H1 (cell line): Measurements from ENCODE around the gene LBX1. TPM values are rescaled to one million over a fixed set of nuclear protein-coding genes. Genes with fewer than 3 reads are reported as not detected.

Experiments
- CTCF ChIA-PET: fragments of 300-600 bp; sonication (Branson Sonifier 250); formaldehyde crosslinking; loops from one replicate; lab custom pipeline; 2021; ENCODE audit not compliant: partially characterized antibody; lab: Charles Lee
- POLR2A ChIA-PET: fragments of 300-600 bp; sonication (Branson Sonifier 250); formaldehyde crosslinking; loops from one replicate; lab custom pipeline; 2021; ENCODE audit warnings: inconsistent platforms; ENCODE audit not compliant: partially characterized antibody; lab: Charles Lee
- DNase-seq, 2 experiments: peaks; one replicate each; pipeline versions ENCODE4 v3.0.0 to v3.0.0-alpha.2; 2010 to 2022; ENCODE audit warnings: low spot score in 2 of 2, low read depth in 1 of 2, mixed read lengths in 1 of 2
- FAIRE-seq: peaks from 2 replicates; lab custom pipeline; 2011; peaks lifted over from hg19 to GRCh38; lab: Jason Lieb, UNC
- H2AFZ ChIP-seq: 2 replicates; pipeline ENCODE4 v1.8.1; 2012; ENCODE audit warnings: low read length, inconsistent platforms
- H2AK5ac ChIP-seq: 2 replicates; pipeline ENCODE4 v1.6.1; 2013; ENCODE audit warnings: low read depth, low read length
- H2BK120ac ChIP-seq: replicated peaks from 2 replicates; pipeline ENCODE3; 2013; ENCODE audit warnings: low read depth, low read length, inconsistent platforms
- H2BK12ac ChIP-seq: 2 replicates; pipeline ENCODE4 v1.6.1; 2013; ENCODE audit warnings: low read depth, low read length
- H2BK15ac ChIP-seq: 2 replicates; pipeline ENCODE4 v1.6.1; 2013; ENCODE audit warnings: low read length
- H2BK20ac ChIP-seq: 2 replicates; pipeline ENCODE4 v1.6.1; 2013; ENCODE audit warnings: low read length
- H2BK5ac ChIP-seq: 2 replicates; pipeline ENCODE4 v1.6.1; 2013; ENCODE audit warnings: low read depth, low read length
- H3K14ac ChIP-seq: 2 replicates; pipeline ENCODE4 v1.6.1; 2013; ENCODE audit warnings: inconsistent platforms; ENCODE audit not compliant: insufficient read length
- H3K18ac ChIP-seq: 2 replicates; pipeline ENCODE4 v1.6.1; 2013; ENCODE audit warnings: low read length; ENCODE audit errors: extremely low read depth
- H3K23ac ChIP-seq: 2 replicates; pipeline ENCODE4 v1.6.1; 2013; ENCODE audit warnings: inconsistent platforms; ENCODE audit not compliant: insufficient read length
- H3K23me2 ChIP-seq: 2 replicates; pipeline ENCODE4 v1.6.1; 2013; ENCODE audit warnings: low read depth, low read length
- H3K27ac ChIP-seq: 2 replicates; pipeline ENCODE4 v1.6.1; 2011; ENCODE audit warnings: low read depth, low read length, inconsistent platforms
- H3K27me3 ChIP-seq, 4 experiments: replicated peaks in 1 of 4; 1 replicate in 1 of 4; 2 replicates in 3 of 4; pipeline versions ENCODE4 v1.6.1 to v1.8.1; 2011 to 2013; ENCODE audit warnings: low read length in 3 of 4, mild to moderate bottlenecking in 3 of 4, inconsistent platforms in 2 of 4, mixed read lengths in 2 of 4, moderate library complexity in 1 of 4; ENCODE audit not compliant: control insufficient read depth in 3 of 4, insufficient read depth in 3 of 4; ENCODE audit errors: extremely low read depth in 1 of 4
- H3K36me3 ChIP-seq, 4 experiments: 2 replicates each; pipeline versions ENCODE4 v1.6.1 to v1.8.1; 2011 to 2013; ENCODE audit warnings: mild to moderate bottlenecking in 4 of 4, low read length in 3 of 4, moderate library complexity in 2 of 4, control low read depth in 1 of 4, inconsistent platforms in 1 of 4; ENCODE audit not compliant: insufficient read depth in 4 of 4, control insufficient read depth in 2 of 4
- H3K4ac ChIP-seq: replicated peaks from 2 replicates; pipeline ENCODE3; 2013; ENCODE audit warnings: low read length, low read depth, mixed read lengths, inconsistent platforms; ENCODE audit not compliant: insufficient read length
- H3K4me1 ChIP-seq, 4 experiments: replicated peaks in 1 of 4; 1 replicate in 1 of 4; 2 replicates in 3 of 4; pipeline versions ENCODE4 v1.6.1 to v1.8.1; 2011 to 2013; ENCODE audit warnings: low read length in 3 of 4, inconsistent platforms in 2 of 4, mixed read lengths in 1 of 4; ENCODE audit not compliant: insufficient read depth in 4 of 4, control insufficient read depth in 3 of 4
- H3K4me2 ChIP-seq, 2 experiments: 2 replicates each; pipeline versions ENCODE4 v1.6.1 to v1.8.1; 2011 to 2013; ENCODE audit warnings: low read depth in 2 of 2, low read length in 2 of 2, control low read depth in 1 of 2, inconsistent platforms in 1 of 2, mild to moderate bottlenecking in 1 of 2; ENCODE audit not compliant: insufficient read depth in 1 of 2
- H3K4me3 ChIP-seq, 4 experiments: fragments of 200-600, 300-600 bp in 1 of 4; sonication (generic), shearing (Covaris generic), sonication (Bioruptor Twin) in 1 of 4; 2 replicates each; pipeline versions ENCODE4 v1.5.1 to v1.8.1; 2011 to 2016; ENCODE audit warnings: low read length in 4 of 4, low read depth in 3 of 4, control low read depth in 2 of 4, inconsistent platforms in 2 of 4, mild to moderate bottlenecking in 2 of 4, mixed read lengths in 1 of 4, moderate library complexity in 1 of 4; ENCODE audit not compliant: insufficient read depth in 2 of 4; ENCODE audit errors: extremely low read depth in 1 of 4
- H3K56ac ChIP-seq: replicated peaks from 2 replicates; pipeline ENCODE3; 2013; ENCODE audit warnings: low read depth, mild to moderate bottlenecking, mixed read lengths, low read length, inconsistent platforms; ENCODE audit not compliant: insufficient read length
- H3K79me1 ChIP-seq: 2 replicates; pipeline ENCODE4 v1.6.1; 2013; ENCODE audit warnings: low read depth, low read length, control low read depth
- H3K79me2 ChIP-seq, 2 experiments: 2 replicates each; pipeline versions ENCODE4 v1.6.1 to v1.8.1; 2012 to 2013; ENCODE audit warnings: low read length in 2 of 2, mild to moderate bottlenecking in 2 of 2, inconsistent platforms in 1 of 2; ENCODE audit not compliant: insufficient read depth in 2 of 2, control insufficient read depth in 1 of 2
- H3K9ac ChIP-seq, 4 experiments: replicated peaks in 1 of 4; 1 replicate in 1 of 4; 2 replicates in 3 of 4; pipeline versions ENCODE4 v1.6.1 to v1.8.1; 2011 to 2013; ENCODE audit warnings: low read depth in 3 of 4, low read length in 3 of 4, control low read depth in 2 of 4, mild to moderate bottlenecking in 2 of 4, moderate library complexity in 2 of 4, inconsistent platforms in 1 of 4; ENCODE audit errors: extremely low read depth in 1 of 4
- H3K9me3 ChIP-seq, 2 experiments: 2 replicates each; pipeline versions ENCODE4 v1.6.1 to v1.8.1; 2012 to 2013; ENCODE audit warnings: mild to moderate bottlenecking in 2 of 2, moderate library complexity in 2 of 2, control low read depth in 1 of 2, inconsistent platforms in 1 of 2, low read depth in 1 of 2, low read length in 1 of 2, mixed read lengths in 1 of 2; ENCODE audit not compliant: insufficient read depth in 2 of 2
- H4K20me1 ChIP-seq, 2 experiments: replicated peaks in 1 of 2; 2 replicates each; pipeline versions ENCODE3 to v1.8.1; 2011 to 2013; ENCODE audit warnings: inconsistent platforms in 2 of 2, low read length in 2 of 2, mild to moderate bottlenecking in 1 of 2; ENCODE audit not compliant: insufficient read depth in 2 of 2, control insufficient read depth in 1 of 2
- H4K5ac ChIP-seq: 2 replicates; pipeline ENCODE4 v1.6.1; 2013; ENCODE audit warnings: low read length, low read depth, mixed read lengths, inconsistent platforms; ENCODE audit not compliant: insufficient read length
- H4K8ac ChIP-seq: 2 replicates; pipeline ENCODE4 v1.8.0; 2013; ENCODE audit warnings: mild to moderate bottlenecking, moderate library complexity, low read length, inconsistent platforms; ENCODE audit not compliant: insufficient read depth; ENCODE audit errors: extremely low read depth
- H4K91ac ChIP-seq: replicated peaks from 2 replicates; pipeline ENCODE3; 2013; ENCODE audit warnings: low read length, mixed read lengths, inconsistent platforms; ENCODE audit not compliant: insufficient read length
- WGBS, 2 experiments: shearing (Covaris generic) in 1 of 2; methylation state at CpG; one replicate each; pipeline versions ENCODE4 v1.1.6 to v1.1.7; 2013 to 2015; ENCODE audit warnings: low lambda C conversion rate in 2 of 2, mixed read lengths in 2 of 2, inconsistent platforms in 1 of 2, low coverage in 1 of 2, missing lambda C conversion rate in 1 of 2; ENCODE audit not compliant: insufficient replicate concordance in 2 of 2, insufficient coverage in 1 of 2, insufficient read length in 1 of 2; ENCODE audit errors: extremely low coverage in 1 of 2, missing lambda C conversion rate in 1 of 2; 5-methylcytosine and 5-hydroxymethylcytosine counted together
- polyA plus RNA-seq, 7 experiments: library from polyadenylated mRNA; depleted of rRNA in 3 of 7; stranded (reverse) in 5 of 7; unstranded in 2 of 7; fragments of >200 nt in 5 of 7; fragments of 200-250 nt in 2 of 7; gene quantifications; 1 replicate in 5 of 7; 2 replicates in 1 of 7; 4 replicates in 1 of 7; pipeline versions ENCODE4 v1.2.1 to v1.2.3, GENCODE V29; 2011 to 2013; ENCODE audit warnings: missing spikeins in 2 of 7, mixed read lengths in 2 of 7
- total RNA-seq: library from RNA; stranded (reverse); fragmentation: NEBNext Ultra II Directional; extraction: Animal tissue kit (Norgen Biotek cat#: 25700); gene quantifications from 2 replicates; pipeline ENCODE4 v1.2.1, GENCODE V29; 2021

The LBX1 gene
- total and polyA plus RNA-seq, 2 of the 8 experiments (the other 6 are each of a cell fraction or from before 2014, with no cell fraction given) = not detected

DNA sequence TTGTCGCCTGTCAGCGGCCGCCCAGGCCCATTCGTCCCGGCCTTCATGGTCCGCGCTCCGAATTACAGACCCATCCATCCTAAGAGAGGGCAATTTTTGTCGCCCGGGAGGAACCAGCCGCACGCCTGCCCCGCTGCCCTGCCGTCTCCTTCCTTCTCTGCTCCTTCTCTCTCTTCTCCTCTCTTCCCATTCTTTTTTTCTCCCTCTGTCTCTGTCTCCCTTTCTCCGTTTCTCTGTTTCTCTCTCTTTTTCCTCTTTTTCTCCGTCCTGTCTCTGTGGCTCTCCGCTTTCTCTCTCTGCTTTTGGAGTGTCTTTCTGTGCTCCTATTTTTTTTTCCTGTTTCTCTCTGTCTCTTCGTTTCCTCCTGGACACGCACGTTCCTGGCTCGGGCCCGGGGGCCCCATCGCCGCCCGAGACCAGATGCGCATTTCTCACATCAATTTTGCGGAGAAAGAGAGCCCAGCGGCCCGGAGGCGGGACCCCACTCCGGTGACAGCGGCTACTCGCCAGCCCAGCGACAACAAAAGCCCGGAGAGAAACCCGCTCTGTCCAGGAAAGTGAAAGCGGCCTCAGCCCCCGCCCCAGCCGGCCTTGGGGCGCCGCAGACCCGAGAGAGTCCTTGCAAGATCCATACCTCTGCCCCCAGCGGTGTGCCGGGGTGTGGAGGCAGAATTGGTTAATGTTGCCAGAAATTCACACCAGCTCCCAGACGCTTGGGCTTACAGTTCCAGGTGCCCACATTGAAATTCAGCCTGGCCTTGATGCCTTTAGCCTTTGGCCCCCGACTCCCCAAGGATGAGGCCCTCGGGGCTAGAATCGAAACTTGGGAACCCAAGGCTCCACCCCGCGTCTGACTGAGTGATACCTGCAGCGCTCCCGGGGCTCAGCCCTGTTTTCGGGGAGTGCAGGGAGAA is 4.1 kb downstream of the LBX1 start:
- Histone ChIP-seq H2AFZ (no peak overlapping the region), H2BK5ac (no peak overlapping the region), H3K18ac (no peak overlapping the region), H2BK20ac (no peak overlapping the region), H3K79me1 (no peaks in the 10 kb centered on the region; the same call in 1 of the 2 replicates), H4K8ac (no peak overlapping the region), H4K91ac (no peak overlapping the region), H3K27ac (no peak overlapping the region), H3K4me3 (peak overlapping the region in 1 of 4 experiments; percentile 16; a peak in 2 of 8 replicates), H3K4me1 (peaks cover 0 to 19% (median 9%) of the 10 kb centered on the region in 4 experiments; a peak in 5 of 7 replicates), H2BK120ac (no peak overlapping the region), H3K4ac (no peak overlapping the region), H3K9me3 (0 out of 4 replicates have a peak, but pooled peaks cover 0 to 4% of the 10 kb centered on the region in 2 experiments), H3K56ac (no peak overlapping the region), H3K9ac (no peak overlapping the region), H3K23me2 (no peaks in the 10 kb centered on the region; the same call in 1 of the 2 replicates), H2BK15ac (no peak overlapping the region), H3K36me3 (peaks cover 0 to 13% (median 0%) of the 10 kb centered on the region in 4 experiments; a peak in 1 of 8 replicates), H4K5ac (no peak overlapping the region), H3K4me2 (peak overlapping the region; percentile 12 to 16), H4K20me1 (peaks cover 29 to 44% of the 10 kb centered on the region in 2 experiments), H3K79me2 (no peaks in the 10 kb centered on the region), H3K27me3 (peaks cover 97 to 100% (median 100%) of the 10 kb centered on the region in 4 experiments), H3K14ac (no peak overlapping the region), H3K23ac (no peak overlapping the region), H2BK12ac (0 out of 2 replicates have a peak overlapping the region, but pooled peaks have one; percentile 60), H2AK5ac (no peak overlapping the region)
- no peak for DNase-seq
- ChIA-PET POLR2A (interaction anchor here (0.8 to 1.4 kb wide), 2 partner anchors 11 to 59 kb away, joined by 3 read pairs; no protein-coding TSS in a partner anchor), CTCF (interaction anchor here (0.7 to 3.5 kb wide), 5 partner anchors 11 to 349 kb away, joined by 3 to 26 read pairs (median 4); no protein-coding TSS in a partner anchor)
- WGBS, 2 experiments = 4% methylated on average over 39 of the region's 53 CpGs; no CpG with 5 or more reads in 1 of the 2 experiments
- no peak for FAIRE-seq
